ENCODE data around the gene EME2. TPM values are rescaled to one million over a fixed set of nuclear protein-coding genes. Genes with fewer than 3 reads are reported as not detected.
A peak's percentile ranks its signal among the peaks of the same experiment; 100 is the strongest.

EME2 gene
- polyA plus RNA-seq, 1 donor from 2014 or later = 21.2 TPM

GRCh38 chr16:1780677-1781072 is 8.1 kb downstream of the EME2 start:
- H3K36me3 ChIP-seq (ENCODE audit: insufficient read depth, low read length) = no peaks in the 10 kb centered on the region
- H3F3A ChIP-seq (ENCODE audit: insufficient read depth, low read length, poor library complexity, severe bottlenecking) = no peaks in the 10 kb centered on the region
- H3K79me2 ChIP-seq (replicated peaks; ENCODE audit: insufficient read depth, low read length) = peaks cover 34% of the 10 kb centered on the region
- no peak overlapping the region for H2AFZ ChIP-seq (ENCODE audit: low read depth, low read length)
- no peak for TF ChIP-seq RAD21 (conservative IDR thresholded peaks at IDR 0.05)
- TF ChIP-seq TAF1 (IDR thresholded peaks at IDR 0.05; ENCODE audit: low read depth) = no peak
- no peak for TF ChIP-seq POLR2AphosphoS5 (IDR thresholded peaks at IDR 0.05)
- TF ChIP-seq EP300 (conservative IDR thresholded peaks at IDR 0.05; ENCODE audit: poor library complexity, severe bottlenecking) = no peak
- no peak for TF ChIP-seq SMC3 (conservative IDR thresholded peaks at IDR 0.05; ENCODE audit: poor library complexity)
- no peak for TF ChIP-seq REST (IDR thresholded peaks at IDR 0.05; ENCODE audit: borderline replicate concordance)
- TF ChIP-seq MXI1 (conservative IDR thresholded peaks at IDR 0.05; ENCODE audit: poor library complexity, severe bottlenecking) = no peak
- H3K9ac ChIP-seq (ENCODE audit: low read length) = peak overlapping the region; percentile 82
- H3K4me3 ChIP-seq (ENCODE audit: low read length) = peak overlapping the region; percentile 95
- no peaks in the 10 kb centered on the region for H3K9me2 ChIP-seq (ENCODE audit: insufficient read depth, low read length)
- H3K9me3 ChIP-seq (ENCODE audit: low read length) = no peaks in the 10 kb centered on the region
- H3K27ac ChIP-seq (ENCODE audit: low read length) = no peak overlapping the region
- peaks cover 28% of the 10 kb centered on the region for H4K20me1 ChIP-seq (ENCODE audit: insufficient read depth)
- H3K27me3 ChIP-seq (ENCODE audit: insufficient read depth, low read depth, low read length) = no peaks in the 10 kb centered on the region
- no peak overlapping the region for H3K4me2 ChIP-seq (ENCODE audit: low read length)

GRCh38 chr16:1781254-1781653 is 8.6 kb downstream of the EME2 start:
- peaks cover 34% of the 10 kb centered on the region for H3K79me2 ChIP-seq (replicated peaks; ENCODE audit: insufficient read depth, low read length)
- TF ChIP-seq POLR2AphosphoS5 (IDR thresholded peaks at IDR 0.05) (no peak), SMC3 (conservative IDR thresholded peaks at IDR 0.05; ENCODE audit: poor library complexity) (no peak), EP300 (conservative IDR thresholded peaks at IDR 0.05; ENCODE audit: poor library complexity, severe bottlenecking) (no peak), CTCF (IDR thresholded peaks at IDR 0.05; ENCODE audit: poor library complexity, severe bottlenecking) (no peak), TAF1 (IDR thresholded peaks at IDR 0.05; ENCODE audit: low read depth) (no peak), MXI1 (conservative IDR thresholded peaks at IDR 0.05; ENCODE audit: poor library complexity, severe bottlenecking) (no peak), REST (IDR thresholded peaks at IDR 0.05; ENCODE audit: borderline replicate concordance) (no peak), RAD21 (conservative IDR thresholded peaks at IDR 0.05) (no peak), EZH2 (IDR thresholded peaks at IDR 0.05; ENCODE audit: borderline replicate concordance, insufficient read depth, low read length, poor library complexity, severe bottlenecking) (no peak)
- peak overlapping the region; percentile 82 for H3K9ac ChIP-seq (ENCODE audit: low read length)
- no peak overlapping the region for H2AFZ ChIP-seq (ENCODE audit: low read depth, low read length)
- H3K36me3 ChIP-seq (ENCODE audit: insufficient read depth, low read length) = no peaks in the 10 kb centered on the region
- H3K27me3 ChIP-seq (ENCODE audit: insufficient read depth, low read depth, low read length) = no peaks in the 10 kb centered on the region
- no peaks in the 10 kb centered on the region for H3K9me2 ChIP-seq (ENCODE audit: insufficient read depth, low read length)
- peak overlapping the region; percentile 88 for H3K4me2 ChIP-seq (ENCODE audit: low read length)
- H3F3A ChIP-seq (ENCODE audit: insufficient read depth, low read length, poor library complexity, severe bottlenecking) = no peaks in the 10 kb centered on the region
- peak overlapping the region; percentile 63 for H3K27ac ChIP-seq (ENCODE audit: low read length)
- peak overlapping the region; percentile 95 for H3K4me3 ChIP-seq (ENCODE audit: low read length)
- H4K20me1 ChIP-seq (ENCODE audit: insufficient read depth) = peaks cover 28% of the 10 kb centered on the region
- H3K9me3 ChIP-seq (ENCODE audit: low read length) = no peaks in the 10 kb centered on the region
